Testis (tissue), 2 donors: ENCODE measurements around the gene KIAA1671.

Experiments used
- POLR2A ChIP-seq: fragments of 450-650 bp; IDR thresholded peaks from one replicate; pipeline ENCODE4 v1.6.1; 2017; ENCODE audit warnings: antibody characterized with exemption, mild to moderate bottlenecking, moderate library complexity
- TF ChIP-seq, protein P1 (sequence below), 3 experiments: fragments of 450-650 bp in 2 of 3; fragments of 200-600 bp in 1 of 3; sonication (generic) in 1 of 3; IDR thresholded peaks; one replicate each; pipeline ENCODE4 v1.5.1; 2016 to 2019; ENCODE audit warnings: antibody characterized with exemption in 3 of 3, mild to moderate bottlenecking in 2 of 3, moderate library complexity in 1 of 3

DNA sequence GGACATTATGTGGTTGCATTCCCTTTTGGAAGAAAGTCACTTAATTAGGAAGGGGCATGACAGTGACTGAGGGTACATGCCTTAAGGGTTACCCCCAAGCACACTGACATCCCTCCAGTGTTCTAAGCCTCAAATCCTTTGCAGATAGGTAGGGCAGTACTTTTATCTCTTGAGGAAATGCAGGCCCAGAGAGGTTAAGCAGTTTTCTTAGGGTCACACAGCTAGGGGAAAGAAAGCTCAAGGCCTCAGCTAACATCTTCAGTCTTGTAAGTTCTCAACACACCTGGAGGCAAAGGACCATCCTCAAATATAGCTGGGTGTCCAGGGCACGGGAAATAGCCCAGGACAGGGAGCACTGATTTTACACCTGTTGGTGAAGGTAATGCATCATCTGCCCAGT is 31.6 kb downstream of the KIAA1671 start:
- TF ChIP-seq, protein P1, sequence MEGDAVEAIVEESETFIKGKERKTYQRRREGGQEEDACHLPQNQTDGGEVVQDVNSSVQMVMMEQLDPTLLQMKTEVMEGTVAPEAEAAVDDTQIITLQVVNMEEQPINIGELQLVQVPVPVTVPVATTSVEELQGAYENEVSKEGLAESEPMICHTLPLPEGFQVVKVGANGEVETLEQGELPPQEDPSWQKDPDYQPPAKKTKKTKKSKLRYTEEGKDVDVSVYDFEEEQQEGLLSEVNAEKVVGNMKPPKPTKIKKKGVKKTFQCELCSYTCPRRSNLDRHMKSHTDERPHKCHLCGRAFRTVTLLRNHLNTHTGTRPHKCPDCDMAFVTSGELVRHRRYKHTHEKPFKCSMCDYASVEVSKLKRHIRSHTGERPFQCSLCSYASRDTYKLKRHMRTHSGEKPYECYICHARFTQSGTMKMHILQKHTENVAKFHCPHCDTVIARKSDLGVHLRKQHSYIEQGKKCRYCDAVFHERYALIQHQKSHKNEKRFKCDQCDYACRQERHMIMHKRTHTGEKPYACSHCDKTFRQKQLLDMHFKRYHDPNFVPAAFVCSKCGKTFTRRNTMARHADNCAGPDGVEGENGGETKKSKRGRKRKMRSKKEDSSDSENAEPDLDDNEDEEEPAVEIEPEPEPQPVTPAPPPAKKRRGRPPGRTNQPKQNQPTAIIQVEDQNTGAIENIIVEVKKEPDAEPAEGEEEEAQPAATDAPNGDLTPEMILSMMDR (IDR thresholded peaks at IDR 0.05): no peak
- no peak for TF ChIP-seq POLR2A
